HG03442 (cell line): ENCODE data around the gene CFAP299.

Experiments
- ATAC-seq: cut with Tn5 transposase; IDR thresholded peaks from one replicate; pipeline ENCODE4 v1.9.1; 2021; ENCODE audit warnings: mild to moderate bottlenecking, moderate library complexity; ENCODE audit not compliant: unreplicated experiment

CFAP299 gene

GRCh38 chr4:80903020-80903419 is 567.5 kb downstream of the CFAP299 start:
- ATAC-seq: no peak

GRCh38 chr4:80909938-80910337 is 574.4 kb downstream of the CFAP299 start:
- no peak for ATAC-seq

GRCh38 chr4:80911458-80911857 is 575.9 kb downstream of the CFAP299 start:
- peak; percentile 64 for ATAC-seq

- ATAC-seq: no peak
These were observed 576.8 kb downstream of the CFAP299 start for GRCh38 chr4:80912350-80912749.

GRCh38 chr4:80913381-80913780 is 577.9 kb downstream of the CFAP299 start:
- ATAC-seq: peak; percentile 87

DNA sequence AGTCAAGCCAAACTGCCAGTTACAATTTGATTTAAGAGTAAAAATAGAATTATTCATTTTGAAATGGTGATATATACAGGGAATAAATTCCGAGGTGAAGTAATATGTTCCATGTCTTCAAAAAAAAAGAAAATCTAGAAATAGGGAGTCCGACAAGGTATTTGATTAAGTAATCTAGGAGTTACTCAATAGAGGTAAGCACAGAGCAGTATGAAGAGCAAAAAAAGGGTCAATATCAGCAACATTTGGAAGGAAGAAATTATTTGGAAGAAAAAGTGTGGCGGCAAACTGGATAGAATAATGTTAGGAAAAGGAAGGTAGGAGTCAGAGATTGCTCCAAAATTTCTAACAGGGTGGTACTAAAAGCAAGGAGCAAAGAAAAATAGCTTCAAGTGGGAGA is 581.2 kb downstream of the CFAP299 start:
- no peak for ATAC-seq

DNA sequence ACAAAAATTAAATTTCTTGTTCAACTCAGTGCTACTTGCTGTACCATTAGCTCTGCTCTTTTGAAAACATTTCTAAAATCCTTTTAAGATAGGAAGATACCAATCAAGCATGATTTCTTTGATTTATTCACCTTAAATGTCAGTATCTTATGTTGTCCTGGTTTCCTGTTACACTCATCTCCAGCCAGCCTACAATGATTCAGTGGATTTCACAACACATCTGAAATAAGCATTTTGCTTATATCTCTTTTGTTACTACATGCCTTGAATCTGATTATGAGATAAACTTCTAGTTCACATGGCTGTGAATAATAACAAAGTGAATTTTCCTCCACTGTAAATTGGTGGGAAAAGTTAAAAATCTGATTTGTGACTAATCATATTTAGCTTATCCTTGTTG is 582.5 kb downstream of the CFAP299 start:
- no peak for ATAC-seq

DNA sequence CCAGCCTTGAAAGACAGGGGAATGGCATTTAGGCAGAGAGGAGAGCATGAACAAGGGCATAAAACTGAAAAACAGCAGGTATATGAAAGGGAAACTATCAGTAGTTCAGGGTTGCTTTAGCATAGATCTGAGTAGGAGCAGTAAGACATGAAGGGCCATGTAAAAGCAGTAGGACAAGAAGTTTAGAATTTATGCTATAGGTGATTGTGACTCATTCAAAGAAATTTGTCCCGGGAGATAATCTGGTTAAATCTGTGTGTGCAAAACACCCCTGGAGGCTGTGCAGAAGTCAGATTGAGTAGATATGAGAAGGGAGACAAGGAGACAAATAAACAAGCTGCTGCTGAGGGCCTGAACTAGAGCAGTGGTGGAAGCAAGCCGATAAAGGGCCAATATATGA is 585.9 kb downstream of the CFAP299 start:
- no peak for ATAC-seq

DNA sequence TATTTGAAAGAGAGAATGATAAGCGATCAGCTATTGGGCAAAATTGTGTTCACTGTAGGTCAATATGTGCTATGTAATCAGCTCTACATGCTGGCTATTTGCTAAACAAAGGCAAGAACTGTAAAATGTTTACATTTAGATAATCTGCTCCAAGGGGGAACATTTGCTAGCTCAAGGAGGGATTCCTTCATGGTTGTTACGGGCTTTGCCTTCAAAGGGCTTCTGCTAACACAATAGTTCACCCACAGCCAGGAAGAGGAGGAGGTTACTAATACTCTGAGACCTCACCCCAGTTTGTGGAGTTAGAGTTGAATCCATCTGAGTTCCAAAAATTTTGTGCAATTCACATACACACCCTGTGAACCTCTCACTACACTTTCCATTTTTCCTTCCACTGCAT is 587.4 kb downstream of the CFAP299 start:
- ATAC-seq: no peak

DNA sequence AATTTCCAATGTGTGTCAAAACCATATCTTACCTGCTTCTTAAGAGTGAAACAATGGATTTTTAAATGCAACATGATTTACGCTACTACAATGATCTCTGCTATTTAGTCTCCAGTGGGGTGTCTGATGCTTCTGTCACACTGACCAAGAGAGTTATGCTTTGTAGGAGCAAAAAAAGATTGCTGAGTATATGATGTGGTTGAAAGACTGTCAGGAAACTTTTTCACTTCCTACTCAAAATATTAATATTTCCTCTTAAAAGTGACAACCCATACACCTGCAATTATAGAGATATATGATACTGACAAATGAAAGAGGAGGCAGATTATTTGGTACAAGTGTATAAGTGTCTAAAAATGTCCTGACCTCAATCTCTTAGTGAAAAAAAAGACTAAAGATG is 589.8 kb downstream of the CFAP299 start:
- ATAC-seq: no peak

DNA sequence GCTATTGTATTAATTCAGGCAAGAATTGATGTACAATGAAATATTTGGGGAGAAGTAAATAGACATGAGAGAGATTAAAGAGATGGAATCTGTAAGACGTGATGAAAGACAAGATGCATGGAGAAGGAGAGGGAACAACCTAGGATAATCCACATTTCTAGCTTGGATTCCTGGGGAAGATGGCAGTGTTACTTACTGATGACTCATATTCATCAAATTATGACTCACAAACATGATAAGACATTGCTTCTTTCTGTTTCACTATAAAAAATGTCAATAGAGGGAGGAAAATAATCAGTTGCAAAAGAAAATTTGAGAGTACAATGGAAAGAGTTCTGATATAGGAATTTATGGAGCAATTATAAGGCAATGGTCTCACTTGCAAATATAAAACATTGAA is 590.9 kb downstream of the CFAP299 start:
- no peak for ATAC-seq

- no peak for ATAC-seq
These were observed 591.4 kb downstream of the CFAP299 start for GRCh38 chr4:80926891-80927290.

GRCh38 chr4:80927420-80927819 is 591.9 kb downstream of the CFAP299 start:
- ATAC-seq: no peak

DNA sequence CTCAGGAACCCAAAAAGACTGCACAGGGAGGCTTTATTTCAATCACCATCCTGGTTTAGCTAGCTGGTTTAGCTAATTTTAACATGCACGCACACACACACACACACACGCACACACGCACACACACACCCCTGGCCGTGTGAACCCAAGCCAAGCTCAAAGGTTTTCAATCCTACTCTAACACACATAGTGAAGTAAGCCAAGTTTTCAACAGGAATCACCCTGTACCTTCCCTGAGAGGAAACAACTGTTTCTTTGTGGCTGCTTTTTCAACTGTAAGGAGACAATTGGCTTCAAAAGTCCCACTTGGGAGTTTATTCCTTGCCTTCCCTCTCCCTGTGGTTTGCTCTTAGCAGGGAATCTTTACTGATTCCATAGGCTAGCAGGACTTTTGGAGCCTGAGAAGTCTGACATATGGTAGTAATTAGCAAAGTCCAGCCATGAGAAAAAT is 596.1 kb downstream of the CFAP299 start:
- no peak for ATAC-seq

DNA sequence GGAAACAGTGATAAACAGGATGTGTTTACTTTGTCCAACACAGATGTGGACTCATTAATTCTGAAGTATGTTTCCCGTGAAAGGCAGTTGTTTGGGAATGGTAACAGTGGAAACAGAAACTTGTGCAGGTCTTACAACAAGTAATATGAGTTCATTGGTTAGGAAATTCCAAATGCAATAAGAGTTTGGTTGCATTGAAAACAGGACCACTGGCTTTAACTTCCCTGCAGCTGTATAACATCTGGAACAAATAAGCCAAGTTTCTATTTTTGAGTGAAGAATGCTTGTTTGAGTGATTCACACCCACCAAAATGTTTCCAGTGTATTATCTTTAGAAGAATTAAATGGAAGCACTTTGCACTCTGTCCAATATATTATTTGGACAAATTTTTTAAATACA is 612.6 kb downstream of the CFAP299 start:
- ATAC-seq: no peak

GRCh38 chr4:80948995-80949394 is 613.5 kb downstream of the CFAP299 start:
- ATAC-seq: peak; percentile 52

DNA sequence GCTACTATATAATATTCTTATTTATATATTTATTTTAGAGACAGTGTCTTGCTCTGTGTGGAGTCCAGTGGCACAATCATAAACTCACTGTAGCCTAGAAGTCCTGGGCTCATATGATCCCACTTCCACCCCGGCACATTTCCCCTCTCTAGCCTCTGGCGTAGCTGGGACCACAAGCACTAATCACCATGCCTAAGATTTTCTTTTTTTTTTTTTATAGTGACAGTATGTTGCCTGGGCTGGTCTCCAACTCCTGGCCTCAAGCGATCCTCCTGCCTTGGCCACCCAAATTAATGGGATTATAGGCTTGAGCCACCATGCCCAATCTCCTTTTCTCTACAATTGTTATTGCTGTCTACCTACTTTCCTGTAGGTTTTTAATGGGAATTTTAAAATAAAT is 620.9 kb downstream of the CFAP299 start:
- no peak for ATAC-seq

DNA sequence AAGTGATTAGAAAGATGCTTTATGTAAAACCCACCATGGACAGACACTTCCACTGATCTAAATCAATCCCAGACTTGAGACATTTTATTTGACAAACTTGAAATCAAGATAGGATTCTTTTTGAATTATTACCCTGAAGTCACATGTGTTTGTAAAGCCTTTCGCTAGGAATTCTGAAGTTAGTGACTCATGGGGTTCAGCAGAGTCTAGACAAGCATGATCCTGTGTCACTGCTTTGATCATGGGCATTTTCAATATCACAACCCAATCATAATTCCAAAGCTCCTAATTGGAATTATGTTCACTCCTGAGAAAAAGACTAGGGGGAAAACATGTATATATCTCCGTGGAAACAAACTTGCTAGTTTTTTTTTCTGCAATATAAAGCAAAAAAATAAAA is 627.5 kb downstream of the CFAP299 start:
- no peak for ATAC-seq

DNA sequence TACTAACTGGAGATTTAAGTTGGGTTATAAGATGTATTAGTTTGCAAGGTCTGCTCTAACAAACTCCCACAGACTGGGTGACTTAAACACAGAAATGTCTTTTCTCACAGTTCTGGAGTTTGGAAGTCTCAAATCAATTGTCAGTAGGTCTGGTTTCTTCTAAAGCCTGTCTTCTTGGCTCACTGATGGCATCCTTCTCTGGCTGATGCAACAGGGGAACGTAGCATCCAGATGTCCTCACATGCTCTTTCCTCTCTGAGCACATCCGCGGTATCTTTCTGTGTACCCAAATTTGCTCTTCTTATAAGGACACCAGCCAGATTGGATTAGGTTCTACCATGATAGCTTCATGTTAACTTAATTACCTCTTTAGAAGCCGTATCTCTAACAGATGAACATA is 631.8 kb downstream of the CFAP299 start:
- no peak for ATAC-seq

DNA sequence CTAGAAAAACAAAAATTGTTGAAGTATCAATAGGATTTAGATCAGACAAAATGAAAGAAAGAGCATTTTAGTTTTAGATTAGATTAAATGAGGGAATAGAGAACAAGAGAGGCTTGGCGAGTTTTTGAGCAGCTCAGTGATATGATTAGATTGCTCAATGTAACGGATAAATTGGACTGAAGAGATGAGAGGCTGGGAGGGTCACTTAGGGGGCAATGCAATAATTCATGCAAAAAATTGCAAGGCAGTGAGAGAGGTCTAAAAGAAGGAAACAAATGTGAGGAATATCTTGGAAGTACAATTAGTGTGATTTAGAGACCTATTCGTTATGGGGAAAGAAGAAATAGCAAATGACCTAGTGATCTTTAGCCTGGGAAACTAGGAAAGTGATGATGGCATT is 644.7 kb downstream of the CFAP299 start:
- no peak for ATAC-seq

DNA sequence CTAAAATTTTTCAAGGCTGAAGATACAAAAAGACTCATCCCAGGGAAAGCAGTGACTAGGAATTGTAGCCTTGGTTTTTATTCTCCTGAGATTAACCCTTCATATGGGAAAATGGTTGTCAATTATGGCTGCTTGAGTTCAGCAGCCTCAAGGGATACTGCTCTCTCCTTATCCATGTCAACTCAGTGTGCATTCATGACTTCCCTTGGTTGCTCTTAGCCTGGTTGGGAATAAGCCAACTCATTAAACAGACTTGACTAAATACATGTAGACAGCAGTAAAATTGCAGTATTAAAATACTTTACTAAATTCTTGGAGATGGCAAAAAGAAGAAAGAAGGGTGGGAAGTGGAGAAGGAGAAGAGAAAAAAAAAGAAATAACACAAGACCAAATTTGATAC is 650.5 kb downstream of the CFAP299 start:
- ATAC-seq: no peak

DNA sequence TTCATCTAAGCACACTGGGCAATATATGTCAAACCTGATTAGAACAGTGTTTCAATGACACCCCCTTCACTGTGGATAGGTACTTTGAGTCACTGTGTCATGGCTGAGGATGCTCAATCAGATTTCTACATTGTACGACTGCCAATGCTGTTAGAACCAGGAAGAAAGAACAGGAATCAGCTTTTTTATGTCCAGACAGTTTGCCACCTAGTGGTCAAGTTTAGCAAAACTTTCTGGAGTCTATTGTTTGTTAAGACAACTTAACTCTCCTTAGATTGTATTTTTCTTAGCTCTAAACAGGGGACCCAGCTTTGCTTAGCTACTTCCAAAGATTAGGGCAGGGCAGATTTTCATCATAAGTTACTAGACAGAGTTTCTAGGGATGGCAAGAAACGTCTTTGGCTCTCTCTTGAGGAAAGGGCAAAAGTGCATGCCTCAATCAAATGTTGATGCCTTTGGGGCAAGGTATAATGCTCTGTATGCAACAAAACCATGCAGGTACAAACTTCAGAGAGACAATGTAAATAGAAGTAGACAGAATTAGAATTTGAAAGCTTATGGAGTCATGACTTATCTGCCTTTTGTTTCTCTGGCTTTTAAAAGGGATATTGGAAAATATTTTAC is 654.5 kb downstream of the CFAP299 start:
- peak; percentile 85 for ATAC-seq

DNA sequence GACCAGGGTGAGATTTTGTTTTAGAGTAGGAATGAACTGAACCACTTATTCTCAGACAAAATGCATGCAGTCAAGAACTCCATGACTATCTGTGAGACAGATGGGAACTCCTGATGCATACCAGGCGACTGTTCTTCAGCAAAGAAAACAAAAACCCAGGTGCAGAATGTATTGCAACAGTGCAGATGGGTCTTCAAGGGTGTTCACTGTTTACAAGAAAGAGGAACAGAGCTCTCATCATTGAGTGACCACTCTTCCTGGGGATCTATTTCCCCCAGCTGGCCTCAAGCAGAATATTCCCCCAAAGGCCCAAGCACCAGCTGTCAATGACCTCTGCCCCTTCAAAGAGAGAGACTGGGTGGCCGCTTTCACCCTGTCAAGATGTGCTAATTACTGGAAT is 655.3 kb downstream of the CFAP299 start:
- no peak for ATAC-seq
